WI38 (cell line): ENCODE data around the gene IZUMO1.

ENCODE experiments used
- H3K4me3 ChIP-seq: 2 replicates; pipeline ENCODE4 v1.5.1; 2011; ENCODE audit warnings: low read depth, mild to moderate bottlenecking, control low read depth, low read length
- TF ChIP-seq, protein P1 (sequence below): IDR thresholded peaks from 2 replicates; pipeline ENCODE4 v1.5.1; 2012; ENCODE audit warnings: low read depth, mild to moderate bottlenecking, control low read depth, low read length

Gene IZUMO1

DNA sequence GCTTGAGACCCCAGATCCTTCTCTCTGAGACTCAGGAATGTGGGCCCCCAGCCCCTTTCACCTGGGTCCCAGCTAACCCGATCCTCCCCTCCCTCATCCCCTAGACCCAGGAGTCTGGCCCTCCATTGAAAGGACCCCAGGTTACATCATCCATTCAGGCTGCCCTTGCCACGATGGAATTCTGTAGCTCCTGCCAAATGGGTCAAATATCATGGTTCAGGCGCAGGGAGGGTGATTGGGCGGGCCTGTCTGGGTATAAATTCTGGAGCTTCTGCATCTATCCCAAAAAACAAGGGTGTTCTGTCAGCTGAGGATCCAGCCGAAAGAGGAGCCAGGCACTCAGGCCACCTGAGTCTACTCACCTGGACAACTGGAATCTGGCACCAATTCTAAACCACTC is 9.1 kb upstream of the IZUMO1 start:
- TF ChIP-seq, protein P1, sequence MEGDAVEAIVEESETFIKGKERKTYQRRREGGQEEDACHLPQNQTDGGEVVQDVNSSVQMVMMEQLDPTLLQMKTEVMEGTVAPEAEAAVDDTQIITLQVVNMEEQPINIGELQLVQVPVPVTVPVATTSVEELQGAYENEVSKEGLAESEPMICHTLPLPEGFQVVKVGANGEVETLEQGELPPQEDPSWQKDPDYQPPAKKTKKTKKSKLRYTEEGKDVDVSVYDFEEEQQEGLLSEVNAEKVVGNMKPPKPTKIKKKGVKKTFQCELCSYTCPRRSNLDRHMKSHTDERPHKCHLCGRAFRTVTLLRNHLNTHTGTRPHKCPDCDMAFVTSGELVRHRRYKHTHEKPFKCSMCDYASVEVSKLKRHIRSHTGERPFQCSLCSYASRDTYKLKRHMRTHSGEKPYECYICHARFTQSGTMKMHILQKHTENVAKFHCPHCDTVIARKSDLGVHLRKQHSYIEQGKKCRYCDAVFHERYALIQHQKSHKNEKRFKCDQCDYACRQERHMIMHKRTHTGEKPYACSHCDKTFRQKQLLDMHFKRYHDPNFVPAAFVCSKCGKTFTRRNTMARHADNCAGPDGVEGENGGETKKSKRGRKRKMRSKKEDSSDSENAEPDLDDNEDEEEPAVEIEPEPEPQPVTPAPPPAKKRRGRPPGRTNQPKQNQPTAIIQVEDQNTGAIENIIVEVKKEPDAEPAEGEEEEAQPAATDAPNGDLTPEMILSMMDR: no peak

DNA sequence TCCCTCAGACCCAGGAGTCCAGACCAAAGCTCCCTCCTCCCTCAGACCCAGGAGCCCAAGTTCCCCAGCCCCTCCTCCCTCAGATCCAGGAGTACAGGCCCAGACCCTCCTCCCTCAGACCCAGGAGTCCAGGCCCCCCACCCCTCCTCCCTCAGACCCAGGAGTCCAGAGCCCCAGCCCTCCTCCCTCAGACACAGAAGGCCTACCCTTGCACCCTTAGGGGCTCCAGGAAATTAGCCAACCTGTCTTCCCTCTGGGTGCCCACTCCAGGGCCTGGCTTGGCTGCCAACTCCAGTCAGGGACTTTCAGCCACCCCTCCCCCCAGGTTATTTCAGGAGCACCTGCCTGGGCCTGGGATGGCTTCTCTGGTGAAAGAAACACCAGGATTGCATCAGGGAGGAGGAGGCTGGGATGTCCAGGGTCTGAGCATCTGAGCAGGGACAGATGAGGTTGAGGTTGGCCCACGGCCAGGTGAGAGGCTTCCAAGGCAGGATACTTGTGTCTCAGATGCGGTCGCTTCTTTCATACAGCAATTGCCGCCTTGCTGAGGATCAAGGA is 8.5 kb upstream of the IZUMO1 start, which contains the start of gene FGF21:
Gene FGF21, plus strand, starts transcription at position 441 of the 558 bp plus-strand sequence. CDS start 713 bp downstream, outside the sequence.
- H3K4me3 ChIP-seq: no peak within 1 kb of the TSS

More for the DNA sequence above, 9.1 kb upstream of the IZUMO1 start:
- H3K4me3 ChIP-seq: no peak overlapping the region

DNA sequence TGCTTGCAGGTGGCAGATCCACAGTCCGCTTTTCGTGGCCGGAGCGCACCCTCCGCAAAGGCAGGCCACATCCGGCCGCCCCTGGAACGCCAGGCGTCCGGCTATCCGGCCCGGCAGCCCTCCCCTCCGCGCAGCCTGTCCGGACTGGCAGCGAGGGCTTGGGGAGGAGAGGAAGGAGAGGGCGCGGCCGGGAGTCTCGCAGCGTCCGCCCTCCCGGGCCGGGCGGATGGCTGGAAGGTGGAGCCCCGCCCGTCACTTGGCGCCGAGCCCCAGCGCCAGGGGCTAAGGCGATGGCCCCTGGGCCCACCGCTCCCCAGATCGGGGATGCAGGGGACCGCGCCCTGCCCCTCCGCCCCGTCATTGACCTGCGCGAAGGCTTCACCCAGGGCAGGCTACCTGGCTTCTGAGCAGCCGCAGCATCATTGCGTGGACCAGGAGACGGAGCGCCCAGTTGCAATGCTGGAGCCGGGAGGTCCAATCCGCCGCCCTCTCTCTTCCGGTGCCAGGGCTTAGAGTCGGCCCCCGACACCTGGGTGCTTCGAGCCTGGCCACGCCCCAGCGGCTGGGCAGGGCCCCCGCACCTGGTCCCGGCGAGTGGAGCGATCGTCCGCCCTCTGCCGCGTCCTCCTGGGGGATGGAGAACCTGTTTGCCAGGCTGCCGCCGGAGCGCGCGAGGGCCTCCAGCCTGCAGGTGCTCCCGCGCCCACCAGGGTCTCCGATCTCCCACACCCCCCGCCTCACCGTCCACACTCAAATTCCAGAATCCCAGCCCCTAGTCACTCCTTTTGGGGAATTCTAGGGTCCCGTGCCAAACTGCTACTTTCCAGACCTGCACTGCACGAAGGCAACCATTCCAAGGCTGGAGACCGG is 6.0 kb upstream of the IZUMO1 start, which contains the start of gene FUT1:
Gene FUT1, minus strand, starts transcription at position 146 of the 870 bp plus-strand sequence. CDS start 1,360 bp downstream, outside the sequence.
- TF ChIP-seq, protein P1: no peak
- peak within 1 kb of the TSS; percentile 31 for H3K4me3 ChIP-seq

More for the DNA sequence above, 8.5 kb upstream of the IZUMO1 start, which contains the start of gene FGF21:
- TF ChIP-seq, protein P1: no peak

DNA sequence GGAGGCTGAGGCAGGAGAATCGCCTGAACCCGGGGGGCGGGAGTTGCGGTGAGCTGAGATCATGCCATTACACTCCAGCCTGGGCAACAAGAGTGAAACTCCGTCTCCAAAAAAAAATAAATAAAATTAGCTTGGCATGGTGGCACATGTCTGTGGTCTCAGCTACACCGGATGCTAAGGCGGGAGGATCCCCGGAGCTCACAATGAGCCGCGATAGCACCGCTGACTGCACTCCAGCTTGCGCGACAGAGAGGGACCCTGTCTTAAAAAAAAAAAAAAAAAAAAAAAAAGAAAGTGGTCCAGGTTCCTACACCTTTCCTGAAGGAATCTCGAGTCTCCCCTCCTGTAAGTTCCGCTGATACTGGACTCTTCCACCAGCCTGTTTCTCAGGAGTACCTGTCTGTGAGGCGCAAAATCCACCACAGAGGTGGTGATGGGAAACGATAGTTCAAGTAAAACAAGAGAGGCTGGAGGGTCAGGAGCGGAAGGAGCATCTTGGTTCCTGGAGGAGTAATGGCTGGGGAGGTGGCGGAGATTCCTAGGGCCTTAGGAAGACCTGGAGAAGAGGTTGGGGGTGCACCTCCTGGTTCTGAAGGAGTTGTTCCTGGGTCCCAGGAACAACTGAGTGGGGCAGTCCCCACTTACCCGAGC is 5.3 kb upstream of the IZUMO1 start:
- peak overlapping the region; percentile 31 for H3K4me3 ChIP-seq
- TF ChIP-seq, protein P1: no peak

DNA sequence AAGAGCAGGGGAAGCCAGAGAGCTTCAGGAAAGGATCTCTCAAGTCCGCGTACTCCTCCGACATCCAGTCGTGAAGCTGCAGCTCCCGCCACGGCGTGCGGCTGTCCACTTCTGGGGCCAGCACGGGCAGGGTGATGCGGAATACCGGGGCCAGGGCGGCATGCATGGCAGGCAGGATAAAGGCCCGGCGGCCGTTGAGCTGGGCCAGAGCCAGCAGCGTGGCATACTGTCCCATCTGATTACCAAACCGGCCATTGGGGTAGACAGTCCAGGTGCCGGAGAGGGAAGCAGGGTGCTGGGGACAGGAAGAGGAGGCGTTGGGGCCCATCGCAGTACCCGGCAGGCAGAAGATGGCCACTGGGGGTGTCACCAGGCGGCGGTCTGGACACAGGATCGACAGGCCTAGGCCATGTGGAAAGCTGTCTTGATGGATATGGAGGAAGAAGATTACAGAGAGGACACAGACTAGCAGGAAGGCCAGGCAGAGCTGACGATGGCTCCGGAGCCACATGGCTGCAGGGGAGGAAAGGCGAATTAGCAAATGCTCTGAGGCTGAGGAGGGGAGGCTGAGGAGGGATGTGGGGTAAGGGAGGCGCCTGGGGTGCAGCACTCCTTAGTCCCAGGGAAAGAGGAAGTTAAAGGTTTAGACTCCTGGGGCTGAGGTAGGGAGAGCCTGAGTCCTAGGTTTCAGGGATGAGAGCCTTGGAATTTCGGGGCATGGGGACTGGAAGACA is 4.2 kb upstream of the IZUMO1 start:
- TF ChIP-seq, protein P1: no peak
- H3K4me3 ChIP-seq: no peak overlapping the region

DNA sequence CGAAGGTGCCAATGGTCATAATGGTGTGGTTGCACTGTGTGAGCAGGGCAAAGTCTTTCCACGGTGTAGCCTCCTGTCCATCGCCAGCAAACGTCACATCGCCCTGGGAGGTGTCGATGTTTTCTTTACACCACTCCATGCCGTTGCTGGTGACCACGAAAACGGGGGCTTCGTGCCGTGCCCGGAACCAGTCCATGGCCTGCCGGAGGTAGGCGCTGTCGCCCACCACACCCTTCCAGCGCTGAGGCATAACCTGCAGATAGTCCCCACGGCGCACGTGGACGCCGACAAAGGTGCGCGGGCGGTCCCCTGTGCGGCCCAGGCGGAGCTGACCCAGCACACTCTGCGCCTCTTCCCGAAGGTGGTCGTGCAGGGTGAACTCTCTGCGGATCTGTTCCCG is 3.6 kb upstream of the IZUMO1 start:
- no peak overlapping the region for H3K4me3 ChIP-seq
- TF ChIP-seq, protein P1: no peak
